NT2/D1 (cell line): ENCODE results near the gene FASN.

Source experiments
- DNase-seq: peaks from one replicate; pipeline ENCODE4 v3.0.0-alpha.2; 2011; ENCODE audit warnings: low read depth, low spot score
- H3K27me3 ChIP-seq: 2 replicates; pipeline ENCODE4 v1.6.0; 2011; ENCODE audit warnings: mild to moderate bottlenecking; ENCODE audit not compliant: insufficient read length, insufficient read depth
- H3K36me3 ChIP-seq: 2 replicates; pipeline ENCODE4 v1.6.1; 2011; ENCODE audit warnings: mild to moderate bottlenecking, low read length, mixed read lengths; ENCODE audit not compliant: insufficient read depth, insufficient read length
- H3K4me1 ChIP-seq: 2 replicates; pipeline ENCODE4 v1.5.1; 2011; ENCODE audit not compliant: insufficient read depth, insufficient read length
- H3K4me3 ChIP-seq: 2 replicates; pipeline ENCODE4 v1.5.1; 2011; ENCODE audit warnings: low read depth; ENCODE audit not compliant: insufficient read length
- H3K9ac ChIP-seq: 2 replicates; pipeline ENCODE4 v1.6.0; 2011; ENCODE audit warnings: low read depth; ENCODE audit not compliant: insufficient read length
- H3K9me3 ChIP-seq: 2 replicates; pipeline ENCODE4 v1.5.1; 2011; ENCODE audit warnings: mild to moderate bottlenecking, low read length; ENCODE audit not compliant: insufficient read depth
- SUZ12 ChIP-seq: IDR thresholded peaks from 2 replicates; pipeline ENCODE4 v1.6.1; 2011; ENCODE audit not compliant: insufficient read length, insufficient read depth; ENCODE audit errors: extremely low read depth
- YY1 ChIP-seq: IDR thresholded peaks from 2 replicates; pipeline ENCODE4 v1.6.1; 2011; ENCODE audit not compliant: insufficient read length, insufficient read depth
- ZNF274 ChIP-seq: IDR thresholded peaks from 2 replicates; pipeline ENCODE4 v1.6.1; 2011; ENCODE audit warnings: mild to moderate bottlenecking, low read depth, low read length

The FASN gene

GRCh38 chr17:82047914-82048570 is 50.0 kb downstream of the FASN start:
- Histone ChIP-seq H3K9ac (no peak overlapping the region), H3K4me1 (peaks cover 24% of the 10 kb centered on the region)
- TF ChIP-seq SUZ12 (no peak), YY1 (no peak)

DNA sequence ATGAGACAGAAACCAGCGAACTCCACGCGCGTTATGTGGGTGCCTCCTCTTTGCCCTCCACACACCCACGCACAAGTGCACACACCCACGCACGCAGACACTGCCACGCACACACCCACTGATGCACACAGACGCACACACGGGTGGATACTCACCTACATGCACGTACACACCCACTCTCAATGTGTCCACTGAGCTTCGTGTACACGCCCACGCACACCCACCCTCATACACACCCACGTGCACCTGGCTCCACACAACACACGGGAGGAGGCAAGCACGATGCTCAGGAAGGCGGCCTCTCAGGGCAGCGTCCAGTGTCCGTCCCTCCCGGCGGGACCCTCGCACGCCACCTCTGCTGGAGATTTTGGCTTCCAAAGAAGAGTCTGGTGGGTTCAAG is 50.7 kb downstream of the FASN start:
- TF ChIP-seq ZNF274 (no peak), SUZ12 (no peak), YY1 (no peak)
- Histone ChIP-seq H3K4me1 (peaks cover 30% of the 10 kb centered on the region), H3K36me3 (peaks cover 42% of the 10 kb centered on the region), H3K4me3 (no peak overlapping the region), H3K27me3 (peaks cover 5% of the 10 kb centered on the region), H3K9me3 (no peaks in the 10 kb centered on the region), H3K9ac (peak overlapping the region; percentile 36)
- no peak for DNase-seq

More at GRCh38 chr17:82047914-82048570, 50.0 kb downstream of the FASN start:
- peaks cover 3% of the 10 kb centered on the region for H3K27me3 ChIP-seq
- H3K4me3 ChIP-seq = no peak overlapping the region
- H3K36me3 ChIP-seq = peaks cover 44% of the 10 kb centered on the region
- DNase-seq = no peak
- no peaks in the 10 kb centered on the region for H3K9me3 ChIP-seq

GRCh38 chr17:82046903-82047302 is 51.1 kb downstream of the FASN start:
- H3K4me1 ChIP-seq = peaks cover 31% of the 10 kb centered on the region
- no peak overlapping the region for H3K9ac ChIP-seq
- TF ChIP-seq ZNF274 (no peak), YY1 (no peak), SUZ12 (no peak)

GRCh38 chr17:82045936-82046484 is 52.0 kb downstream of the FASN start:
- peak overlapping the region; percentile 8 for H3K9ac ChIP-seq
- H3K36me3 ChIP-seq = peaks cover 42% of the 10 kb centered on the region
- H3K9me3 ChIP-seq = no peaks in the 10 kb centered on the region
- H3K4me1 ChIP-seq = peaks cover 31% of the 10 kb centered on the region
- H3K27me3 ChIP-seq = peaks cover 6% of the 10 kb centered on the region
- TF ChIP-seq SUZ12 (no peak), YY1 (no peak), ZNF274 (no peak)
- DNase-seq = no peak
- no peak overlapping the region for H3K4me3 ChIP-seq

More at GRCh38 chr17:82046903-82047302, 51.1 kb downstream of the FASN start:
- Histone ChIP-seq H3K9me3 (no peaks in the 10 kb centered on the region), H3K4me3 (no peak overlapping the region), H3K36me3 (peaks cover 42% of the 10 kb centered on the region), H3K27me3 (peaks cover 6% of the 10 kb centered on the region)
- no peak for DNase-seq

GRCh38 chr17:82043507-82043906 is 54.5 kb downstream of the FASN start:
- DNase-seq = no peak
- peaks cover 22% of the 10 kb centered on the region for H3K36me3 ChIP-seq
- H3K4me1 ChIP-seq = peaks cover 24% of the 10 kb centered on the region
- no peak for TF ChIP-seq SUZ12
- no peak overlapping the region for H3K4me3 ChIP-seq
- H3K9me3 ChIP-seq = no peaks in the 10 kb centered on the region
- no peak overlapping the region for H3K9ac ChIP-seq
- H3K27me3 ChIP-seq = peaks cover 14% of the 10 kb centered on the region

DNA sequence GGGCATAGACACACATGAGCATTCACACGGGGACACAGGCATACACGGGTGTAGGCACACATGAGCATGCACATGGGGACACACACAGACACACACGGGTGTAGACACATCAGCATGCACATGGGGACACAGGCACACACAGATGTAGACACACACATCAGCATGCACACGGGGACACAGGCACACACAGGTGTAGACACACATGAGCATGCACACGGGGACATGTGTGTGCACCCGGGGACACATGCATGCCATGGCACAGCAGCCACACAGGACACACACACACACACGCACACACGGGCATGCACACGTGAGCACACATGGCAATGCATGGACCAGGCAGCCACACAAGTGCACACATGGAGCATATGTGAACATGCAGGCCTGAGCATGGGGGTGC is 55.4 kb downstream of the FASN start:
- peaks cover 24% of the 10 kb centered on the region for H3K4me1 ChIP-seq
- no peak overlapping the region for H3K9ac ChIP-seq
- no peak overlapping the region for H3K4me3 ChIP-seq
- no peak for DNase-seq
- H3K36me3 ChIP-seq = peaks cover 13% of the 10 kb centered on the region
- TF ChIP-seq YY1 (no peak), ZNF274 (no peak), SUZ12 (no peak)
- peaks cover 14% of the 10 kb centered on the region for H3K27me3 ChIP-seq
- no peaks in the 10 kb centered on the region for H3K9me3 ChIP-seq

DNA sequence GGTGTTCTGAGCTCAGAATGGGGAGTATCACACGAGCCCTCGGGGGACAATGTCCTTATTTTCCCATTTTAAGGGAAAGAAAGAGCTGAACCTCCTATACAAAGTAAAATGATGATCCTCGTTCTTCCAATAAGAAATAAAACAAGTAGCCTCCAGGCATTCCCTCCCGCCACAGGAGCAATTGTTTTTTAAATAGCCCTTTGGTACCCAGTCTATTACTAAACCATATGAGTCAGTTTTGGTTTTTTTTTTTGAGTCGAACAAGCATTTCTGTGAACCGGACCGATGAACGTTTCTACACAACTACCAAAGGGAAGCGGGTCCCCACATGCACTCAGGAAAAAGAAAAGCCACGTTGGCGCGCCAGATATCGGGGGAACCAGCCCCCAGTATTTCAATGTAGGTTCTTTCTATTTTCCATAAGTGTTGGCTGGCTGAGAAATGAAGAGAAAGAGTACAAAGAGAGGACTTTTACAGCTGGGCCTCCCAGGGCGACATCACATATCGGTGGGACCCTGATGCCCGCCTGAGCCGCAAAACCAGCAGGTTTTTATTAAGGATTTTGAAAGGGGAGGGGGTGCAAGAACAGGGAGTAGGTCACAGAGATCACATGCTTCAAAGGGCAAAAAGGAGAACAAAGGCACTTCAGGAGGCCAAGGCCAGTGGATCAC is 56.8 kb downstream of the FASN start:
- no peak overlapping the region for H3K9ac ChIP-seq
- peaks cover 28% of the 10 kb centered on the region for H3K4me1 ChIP-seq
- no peaks in the 10 kb centered on the region for H3K9me3 ChIP-seq
- TF ChIP-seq YY1 (no peak), SUZ12 (no peak), ZNF274 (no peak)
- H3K4me3 ChIP-seq = no peak overlapping the region
- H3K36me3 ChIP-seq = peaks cover 4% of the 10 kb centered on the region
- H3K27me3 ChIP-seq = peaks cover 14% of the 10 kb centered on the region
- no peak for DNase-seq
